Liver (tissue), 9 donors: ENCODE measurements around the gene ST6GALNAC2. TPM values are rescaled to one million over a fixed set of nuclear protein-coding genes. Genes with fewer than 3 reads are reported as not detected.

ENCODE experiments used
- DNase-seq: peaks from one replicate; pipeline ENCODE4 v3.0.0-alpha.2; 2017; ENCODE audit warnings: low spot score
- H3K27ac ChIP-seq, 2 donors: one replicate each; pipeline ENCODE4 v1.7.0; 2013; ENCODE audit warnings: inconsistent platforms in 2 of 2, low read length in 2 of 2, control low read depth in 1 of 2, low read depth in 1 of 2, mild to moderate bottlenecking in 1 of 2
- H3K27me3 ChIP-seq, 4 donors: one replicate each; pipeline versions ENCODE4 v1.6.1 to v1.7.0; 2013; ENCODE audit warnings: low read length in 3 of 4, inconsistent platforms in 1 of 4, mild to moderate bottlenecking in 1 of 4, moderate library complexity in 1 of 4; ENCODE audit not compliant: control insufficient read depth in 4 of 4, insufficient read depth in 4 of 4
- H3K36me3 ChIP-seq, 4 donors: one replicate each; pipeline versions ENCODE4 v1.6.1 to v1.7.0; 2013; ENCODE audit warnings: low read length in 3 of 4, mild to moderate bottlenecking in 3 of 4, low read depth in 1 of 4, moderate library complexity in 1 of 4; ENCODE audit not compliant: control insufficient read depth in 4 of 4, insufficient read depth in 3 of 4
- H3K4me1 ChIP-seq, 4 donors: one replicate each; pipeline versions ENCODE4 v1.6.1 to v1.7.0; 2013; ENCODE audit warnings: low read length in 3 of 4, mild to moderate bottlenecking in 3 of 4, moderate library complexity in 1 of 4; ENCODE audit not compliant: control insufficient read depth in 4 of 4, insufficient read depth in 4 of 4
- H3K4me3 ChIP-seq, 3 donors: one replicate each; pipeline versions ENCODE4 v1.6.1 to v1.7.0; 2013; ENCODE audit warnings: low read length in 3 of 3, control low read depth in 1 of 3, low read depth in 1 of 3, mild to moderate bottlenecking in 1 of 3
- H3K9ac ChIP-seq, 2 donors: one replicate each; pipeline ENCODE4 v1.7.0; 2013; ENCODE audit warnings: low read length in 2 of 2, mild to moderate bottlenecking in 2 of 2, moderate library complexity in 2 of 2, control low read depth in 1 of 2, low read depth in 1 of 2
- H3K9me3 ChIP-seq, 4 donors: one replicate each; pipeline versions ENCODE4 v1.6.1 to v1.7.0; 2013; ENCODE audit warnings: low read length in 3 of 4; ENCODE audit not compliant: control insufficient read depth in 4 of 4
- EGR1 ChIP-seq, 2 donors: IDR thresholded peaks; 2 replicates each; pipeline ENCODE4 v1.6.1; 2016 to 2018; ENCODE audit warnings: antibody characterized with exemption in 2 of 2, low read depth in 2 of 2
- FOXA1 ChIP-seq: IDR thresholded peaks from 2 replicates; pipeline ENCODE4 v1.6.1; 2016; ENCODE audit warnings: antibody characterized with exemption
- FOXA2 ChIP-seq: IDR thresholded peaks from 2 replicates; pipeline ENCODE4 v1.6.1; 2016; ENCODE audit warnings: antibody characterized with exemption
- GABPA ChIP-seq, 2 donors: IDR thresholded peaks in 1 of 2; conservative IDR thresholded peaks in 1 of 2; 2 replicates each; pipeline ENCODE4 v1.6.1; 2016; ENCODE audit warnings: antibody characterized with exemption in 2 of 2, mild to moderate bottlenecking in 1 of 2, moderate library complexity in 1 of 2
- HNF4A ChIP-seq, 2 donors: conservative IDR thresholded peaks; 2 replicates each; pipeline ENCODE4 v1.6.1; 2016; ENCODE audit warnings: antibody characterized with exemption in 2 of 2, mild to moderate bottlenecking in 2 of 2
- HNF4G ChIP-seq: IDR thresholded peaks from 2 replicates; pipeline ENCODE4 v1.6.1; 2016; ENCODE audit warnings: antibody characterized with exemption
- JUND ChIP-seq, 2 donors: IDR thresholded peaks; 2 replicates each; pipeline ENCODE4 v1.6.1; 2016; ENCODE audit warnings: antibody characterized with exemption in 2 of 2
- NR2F2 ChIP-seq: IDR thresholded peaks from 2 replicates; pipeline ENCODE4 v1.6.1; 2016; ENCODE audit warnings: antibody characterized with exemption
- RAD21 ChIP-seq, 2 donors: IDR thresholded peaks; 2 replicates each; pipeline ENCODE4 v1.6.1; 2016; ENCODE audit warnings: antibody characterized with exemption in 2 of 2, mild to moderate bottlenecking in 2 of 2
- RXRA ChIP-seq, 2 donors: IDR thresholded peaks; 2 replicates each; pipeline ENCODE4 v1.6.1; 2017 to 2018; ENCODE audit warnings: antibody characterized with exemption in 2 of 2, mild to moderate bottlenecking in 1 of 2
- SP1 ChIP-seq: IDR thresholded peaks from 2 replicates; pipeline ENCODE4 v1.6.1; 2018; ENCODE audit warnings: antibody characterized with exemption, mild to moderate bottlenecking
- TAF1 ChIP-seq: conservative IDR thresholded peaks from 2 replicates; pipeline ENCODE4 v1.6.1; 2016; ENCODE audit warnings: antibody characterized with exemption, mild to moderate bottlenecking
- YY1 ChIP-seq: IDR thresholded peaks from 2 replicates; pipeline ENCODE4 v1.6.1; 2016; ENCODE audit warnings: antibody characterized with exemption, mild to moderate bottlenecking
- ZBTB33 ChIP-seq: IDR thresholded peaks from 2 replicates; pipeline ENCODE4 v1.6.1; 2016; ENCODE audit warnings: antibody characterized with exemption
- WGBS: extraction: QIAGEN DNeasy Blood & Tissue Kit; methylation state at CpG from one replicate; pipeline ENCODE4 v1.1.7; 2013; 5-methylcytosine and 5-hydroxymethylcytosine counted together
- polyA plus RNA-seq, 2 donors: library from polyadenylated mRNA; stranded (reverse) in 1 of 2; unstranded in 1 of 2; fragments of 200-250 nt in 1 of 2; fragments of >200 nt in 1 of 2; fragmentation: Nextera tagmentation in 1 of 2; extraction: Ambion mirVana in 1 of 2; gene quantifications; one replicate each; pipeline versions ENCODE4 v1.2.1 to v1.2.3, GENCODE V29; 2013 to 2015
- total RNA-seq, 2 donors: library from RNA; depleted of rRNA; stranded (reverse); fragments of >200 nt; gene quantifications; one replicate each; pipeline ENCODE4 v1.2.3, GENCODE V29; 2014
- TF ChIP-seq, protein P1 (sequence below): IDR thresholded peaks from 2 replicates; pipeline ENCODE4 v1.6.1; 2016; ENCODE audit warnings: antibody characterized with exemption, mild to moderate bottlenecking
- TF ChIP-seq, protein P2 (sequence below): IDR thresholded peaks from 2 replicates; pipeline ENCODE4 v1.6.1; 2016; ENCODE audit warnings: antibody characterized with exemption
- TF ChIP-seq, protein P3 (sequence below): fragments of 150-350 bp; IDR thresholded peaks from 2 replicates; pipeline ENCODE4 v1.5.1; 2017; ENCODE audit warnings: improper control_type of control experiment, low read depth, low read length; ENCODE audit not compliant: missing input control
- TF ChIP-seq, protein P4 (sequence below): IDR thresholded peaks from 2 replicates; pipeline ENCODE4 v1.6.1; 2016; ENCODE audit warnings: antibody characterized with exemption
- donor health status: healthy.
- donor health status: healthy.
- donor health status: healthy.
- donor health status: healthy.
- donor health status: healthy.

Gene ST6GALNAC2
- total and polyA plus RNA-seq, 4 donors, result 0.52 to 2.6 (median 1.1) TPM

DNA sequence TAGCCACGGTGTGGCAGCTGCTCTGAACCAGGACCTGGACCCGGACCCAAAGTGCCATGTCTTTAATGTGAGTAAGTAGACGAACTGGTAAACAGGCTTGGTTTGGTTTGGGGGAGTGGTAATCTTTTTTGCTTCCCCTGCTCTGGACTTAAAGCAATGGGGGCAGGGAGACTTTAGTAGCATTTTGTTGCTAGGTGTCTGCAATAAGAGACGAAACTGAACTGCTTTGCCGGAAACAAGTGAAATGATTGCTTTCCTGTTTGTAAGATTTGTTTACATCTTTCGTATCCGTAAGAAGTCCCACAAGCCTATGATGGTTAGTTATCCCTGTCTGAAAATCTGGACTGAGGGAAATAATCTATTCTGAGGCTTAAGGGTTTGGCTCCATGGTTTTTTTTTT lies 24.3 kb downstream of the ST6GALNAC2 start (continued):
- no peak for TF ChIP-seq ZBTB33
- TF ChIP-seq SP1, result no peak
- TF ChIP-seq EGR1 (IDR thresholded peaks at IDR 0.05; ENCODE audit: low read depth in 2 of 2), result no peak
- TF ChIP-seq RXRA (IDR thresholded peaks at IDR 0.05), result no peak
- no peak for TF ChIP-seq YY1

DNA sequence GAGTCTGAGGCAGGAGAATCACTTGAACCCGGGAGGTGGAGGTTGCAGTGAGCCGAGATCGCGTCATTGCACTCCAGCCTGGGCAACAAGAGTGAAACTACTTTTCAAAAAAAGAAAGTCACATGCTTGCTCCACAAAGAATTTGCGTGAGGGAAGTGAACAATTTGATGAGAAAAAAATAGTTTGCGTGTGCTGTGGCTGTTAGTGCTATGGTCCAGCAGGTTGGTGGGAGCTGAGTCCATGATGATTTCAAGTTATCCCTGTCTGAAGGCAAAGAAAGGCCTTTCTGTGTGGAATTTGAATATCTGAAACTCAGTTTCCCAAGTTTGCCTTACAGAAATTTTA lies 24.8 kb downstream of the ST6GALNAC2 start:
- WGBS, result 81% methylated on average over 6 of the region's 6 CpGs
- H3K4me1 ChIP-seq, result peaks cover 3 to 32% (median 16%) of the 10 kb centered on the region in 4 donors
- H3K9me3 ChIP-seq, result no peaks in the 10 kb centered on the region
- peaks cover 4 to 25% (median 21%) of the 10 kb centered on the region in 4 donors for H3K36me3 ChIP-seq
- no peak overlapping the region for H3K4me3 ChIP-seq
- no peaks in the 10 kb centered on the region for H3K27me3 ChIP-seq
- H3K27ac ChIP-seq, result peak overlapping the region in 1 of 2 donors; percentile 22
- TF ChIP-seq EGR1 (IDR thresholded peaks at IDR 0.05; ENCODE audit: low read depth in 2 of 2) (no peak), YY1 (no peak), RAD21 (IDR thresholded peaks at IDR 0.05) (no peak), ZBTB33 (no peak), RXRA (IDR thresholded peaks at IDR 0.05) (no peak), TAF1 (no peak), SP1 (no peak), FOXA1 (no peak), HNF4A (conservative IDR thresholded peaks at IDR 0.05) (no peak), NR2F2 (no peak), FOXA2 (no peak), GABPA (IDR thresholded peaks at IDR 0.05 in 1 of 2, conservative IDR thresholded peaks at IDR 0.05 in 1 of 2) (no peak), HNF4G (no peak), JUND (IDR thresholded peaks at IDR 0.05) (no peak)
- TF ChIP-seq, protein P1, sequence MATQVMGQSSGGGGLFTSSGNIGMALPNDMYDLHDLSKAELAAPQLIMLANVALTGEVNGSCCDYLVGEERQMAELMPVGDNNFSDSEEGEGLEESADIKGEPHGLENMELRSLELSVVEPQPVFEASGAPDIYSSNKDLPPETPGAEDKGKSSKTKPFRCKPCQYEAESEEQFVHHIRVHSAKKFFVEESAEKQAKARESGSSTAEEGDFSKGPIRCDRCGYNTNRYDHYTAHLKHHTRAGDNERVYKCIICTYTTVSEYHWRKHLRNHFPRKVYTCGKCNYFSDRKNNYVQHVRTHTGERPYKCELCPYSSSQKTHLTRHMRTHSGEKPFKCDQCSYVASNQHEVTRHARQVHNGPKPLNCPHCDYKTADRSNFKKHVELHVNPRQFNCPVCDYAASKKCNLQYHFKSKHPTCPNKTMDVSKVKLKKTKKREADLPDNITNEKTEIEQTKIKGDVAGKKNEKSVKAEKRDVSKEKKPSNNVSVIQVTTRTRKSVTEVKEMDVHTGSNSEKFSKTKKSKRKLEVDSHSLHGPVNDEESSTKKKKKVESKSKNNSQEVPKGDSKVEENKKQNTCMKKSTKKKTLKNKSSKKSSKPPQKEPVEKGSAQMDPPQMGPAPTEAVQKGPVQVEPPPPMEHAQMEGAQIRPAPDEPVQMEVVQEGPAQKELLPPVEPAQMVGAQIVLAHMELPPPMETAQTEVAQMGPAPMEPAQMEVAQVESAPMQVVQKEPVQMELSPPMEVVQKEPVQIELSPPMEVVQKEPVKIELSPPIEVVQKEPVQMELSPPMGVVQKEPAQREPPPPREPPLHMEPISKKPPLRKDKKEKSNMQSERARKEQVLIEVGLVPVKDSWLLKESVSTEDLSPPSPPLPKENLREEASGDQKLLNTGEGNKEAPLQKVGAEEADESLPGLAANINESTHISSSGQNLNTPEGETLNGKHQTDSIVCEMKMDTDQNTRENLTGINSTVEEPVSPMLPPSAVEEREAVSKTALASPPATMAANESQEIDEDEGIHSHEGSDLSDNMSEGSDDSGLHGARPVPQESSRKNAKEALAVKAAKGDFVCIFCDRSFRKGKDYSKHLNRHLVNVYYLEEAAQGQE, result no peak
- TF ChIP-seq, protein P2, sequence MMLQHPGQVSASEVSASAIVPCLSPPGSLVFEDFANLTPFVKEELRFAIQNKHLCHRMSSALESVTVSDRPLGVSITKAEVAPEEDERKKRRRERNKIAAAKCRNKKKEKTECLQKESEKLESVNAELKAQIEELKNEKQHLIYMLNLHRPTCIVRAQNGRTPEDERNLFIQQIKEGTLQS, result no peak
- TF ChIP-seq, protein P3, sequence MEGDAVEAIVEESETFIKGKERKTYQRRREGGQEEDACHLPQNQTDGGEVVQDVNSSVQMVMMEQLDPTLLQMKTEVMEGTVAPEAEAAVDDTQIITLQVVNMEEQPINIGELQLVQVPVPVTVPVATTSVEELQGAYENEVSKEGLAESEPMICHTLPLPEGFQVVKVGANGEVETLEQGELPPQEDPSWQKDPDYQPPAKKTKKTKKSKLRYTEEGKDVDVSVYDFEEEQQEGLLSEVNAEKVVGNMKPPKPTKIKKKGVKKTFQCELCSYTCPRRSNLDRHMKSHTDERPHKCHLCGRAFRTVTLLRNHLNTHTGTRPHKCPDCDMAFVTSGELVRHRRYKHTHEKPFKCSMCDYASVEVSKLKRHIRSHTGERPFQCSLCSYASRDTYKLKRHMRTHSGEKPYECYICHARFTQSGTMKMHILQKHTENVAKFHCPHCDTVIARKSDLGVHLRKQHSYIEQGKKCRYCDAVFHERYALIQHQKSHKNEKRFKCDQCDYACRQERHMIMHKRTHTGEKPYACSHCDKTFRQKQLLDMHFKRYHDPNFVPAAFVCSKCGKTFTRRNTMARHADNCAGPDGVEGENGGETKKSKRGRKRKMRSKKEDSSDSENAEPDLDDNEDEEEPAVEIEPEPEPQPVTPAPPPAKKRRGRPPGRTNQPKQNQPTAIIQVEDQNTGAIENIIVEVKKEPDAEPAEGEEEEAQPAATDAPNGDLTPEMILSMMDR, result no peak
- TF ChIP-seq, protein P4, sequence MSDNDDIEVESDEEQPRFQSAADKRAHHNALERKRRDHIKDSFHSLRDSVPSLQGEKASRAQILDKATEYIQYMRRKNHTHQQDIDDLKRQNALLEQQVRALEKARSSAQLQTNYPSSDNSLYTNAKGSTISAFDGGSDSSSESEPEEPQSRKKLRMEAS, result no peak
- no peak for DNase-seq
- no peak overlapping the region for H3K9ac ChIP-seq
